PC-3 (cell line): ENCODE results near the gene WRNIP1. TPM values are rescaled to one million over a fixed set of nuclear protein-coding genes. Genes with fewer than 3 reads are reported as not detected.

Source experiments
- ATAC-seq: fragments of 200-7000 bp; cut with Tn5 transposase; 2 replicates; pipeline ENCODE4 v1.9.1; 2020; ENCODE audit warnings: mild to moderate bottlenecking, moderate library complexity
- BruUV-seq: library from RNA; stranded (reverse); fragments of 400-500 nt; replicated peaks from 2 replicates; lab custom pipeline; 2021; lab: Mats Ljungman, UMichigan
- CTCF ChIA-PET: fragments of 300-600 bp; sonication (Branson Sonifier 250); formaldehyde crosslinking; loops from one replicate; lab custom pipeline; 2022; ENCODE audit warnings: antibody characterized with exemption; lab: Charles Lee
- POLR2A ChIA-PET: fragments of 300-600 bp; sonication (Branson Sonifier 250); formaldehyde crosslinking; loops from one replicate; lab custom pipeline; 2022; ENCODE audit warnings: antibody characterized with exemption; ENCODE audit not compliant: unreplicated experiment; lab: Charles Lee
- DNase-seq: peaks from one replicate; pipeline ENCODE4 v3.0.0-alpha.2; 2015
- H2AFZ ChIP-seq: fragments of 300-600 bp; sonication (generic); 2 replicates; pipeline ENCODE4 v1.6.0; 2016; ENCODE audit warnings: antibody characterized with exemption, low read length
- H3F3A ChIP-seq: fragments of 300-600 bp; sonication (generic); one replicate; pipeline ENCODE4 v1.6.0; 2017; ENCODE audit warnings: antibody characterized with exemption, low read length, control low read depth, mild to moderate bottlenecking; ENCODE audit not compliant: unreplicated experiment
- H3K27ac ChIP-seq: fragments of 300-600 bp; sonication (generic); 2 replicates; pipeline ENCODE4 v1.5.1; 2016; ENCODE audit warnings: mild to moderate bottlenecking, low read length
- H3K27me3 ChIP-seq: fragments of 300-600 bp; sonication (generic); 2 replicates; pipeline ENCODE4 v1.6.1; 2016; ENCODE audit warnings: low read length, mixed read lengths
- H3K36me3 ChIP-seq: fragments of 300-600 bp; sonication (generic); 2 replicates; pipeline ENCODE4 v1.6.1; 2016; ENCODE audit warnings: low read depth, mixed run types, low read length, mixed read lengths
- H3K4me1 ChIP-seq: fragments of 300-600 bp; sonication (generic); 2 replicates; pipeline ENCODE4 v1.5.1; 2016; ENCODE audit warnings: low read length; ENCODE audit not compliant: insufficient read depth
- H3K4me2 ChIP-seq: fragments of 300-600 bp; sonication (generic); 2 replicates; pipeline ENCODE4 v1.6.0; 2016; ENCODE audit warnings: low read length
- H3K4me3 ChIP-seq: fragments of 300-600 bp; sonication (generic); 2 replicates; pipeline ENCODE4 v1.5.1; 2016; ENCODE audit warnings: mild to moderate bottlenecking, low read length, mixed read lengths
- H3K79me2 ChIP-seq: fragments of 300-600 bp; sonication (generic); 2 replicates; pipeline ENCODE4 v1.6.1; 2017; ENCODE audit warnings: low read length, mixed read lengths
- H3K9ac ChIP-seq: fragments of 300-600 bp; sonication (generic); 2 replicates; pipeline ENCODE4 v1.6.0; 2016; ENCODE audit warnings: mild to moderate bottlenecking, low read length
- H3K9me2 ChIP-seq: fragments of 300-600 bp; sonication (generic); replicated peaks from 2 replicates; pipeline ENCODE4 v1.6.1; 2016; ENCODE audit warnings: mixed run types, low read length, mixed read lengths
- H3K9me3 ChIP-seq: fragments of 300-600 bp; sonication (generic); 2 replicates; pipeline ENCODE4 v1.6.1; 2016; ENCODE audit warnings: low read length, mixed read lengths
- H4K20me1 ChIP-seq: fragments of 300-600 bp; sonication (generic); 2 replicates; pipeline ENCODE4 v1.6.1; 2016; ENCODE audit warnings: low read length, mixed read lengths
- CTCF ChIP-seq: fragments of 300-600 bp; sonication (generic); conservative IDR thresholded peaks from 2 replicates; pipeline ENCODE4 v1.5.1; 2017; ENCODE audit warnings: antibody characterized with exemption, low read depth, mild to moderate bottlenecking, low read length
- EZH2 ChIP-seq: fragments of 300-600 bp; sonication (generic); IDR thresholded peaks from one replicate; pipeline ENCODE4 v1.6.1; 2017; ENCODE audit warnings: antibody characterized with exemption, mild to moderate bottlenecking, low read length; ENCODE audit not compliant: unreplicated experiment
- EZH2phosphoT487 ChIP-seq: fragments of 300-600 bp; sonication (generic); IDR thresholded peaks from 2 replicates; pipeline ENCODE4 v1.6.1; 2018; ENCODE audit warnings: mild to moderate bottlenecking, antibody characterized with exemption, low read length, borderline replicate concordance
- intact Hi-C: fragments of 100-400 bp; cut with micrococcal nuclease; formaldehyde crosslinking; loops from 2 replicates; pipeline ENCODE4 v1.9.0; 2023
- total RNA-seq: library from RNA; depleted of rRNA; stranded (reverse); fragments of >200 nt; gene quantifications from 2 replicates; pipeline ENCODE4 v1.2.3, GENCODE V29; 2014

Gene WRNIP1
- total RNA-seq, 1 experiment from 2014 or later: 92.2 TPM

GRCh38 chr6:2771079-2771478 lies 5.9 kb downstream of the WRNIP1 start:
- ATAC-seq: no peak
- no TSS peak for BruUV-seq
- CTCF ChIA-PET: no interaction called here

GRCh38 chr6:2772840-2773239 lies 7.6 kb downstream of the WRNIP1 start:
- H3K27ac ChIP-seq: no peak overlapping the region
- H3K4me2 ChIP-seq: no peak overlapping the region
- no peak for DNase-seq
- POLR2A ChIA-PET: no interaction called here
- TF ChIP-seq EZH2 (no peak), EZH2phosphoT487 (no peak), CTCF (no peak)
- peaks cover 44% of the 10 kb centered on the region for H3K36me3 ChIP-seq
- no peaks in the 10 kb centered on the region for H3F3A ChIP-seq
- no peak for ATAC-seq
- H2AFZ ChIP-seq: no peak overlapping the region
- H3K9me3 ChIP-seq: no peaks in the 10 kb centered on the region
- H4K20me1 ChIP-seq: peaks cover 45% of the 10 kb centered on the region
- peaks cover 100% of the 10 kb centered on the region for H3K79me2 ChIP-seq
- H3K4me1 ChIP-seq: peaks cover 14% of the 10 kb centered on the region
- CTCF ChIA-PET: no interaction called here
- intact Hi-C loops: no loop called here
- H3K27me3 ChIP-seq: no peaks in the 10 kb centered on the region
- no peak overlapping the region for H3K9ac ChIP-seq
- BruUV-seq: no TSS peak
- H3K4me3 ChIP-seq: no peak overlapping the region
- H3K9me2 ChIP-seq: no peaks in the 10 kb centered on the region

More at GRCh38 chr6:2771079-2771478, 5.9 kb downstream of the WRNIP1 start:
- H3K27ac ChIP-seq: no peak overlapping the region
- peaks cover 19% of the 10 kb centered on the region for H3K4me1 ChIP-seq
- POLR2A ChIA-PET: no interaction called here
- peaks cover 100% of the 10 kb centered on the region for H3K79me2 ChIP-seq
- DNase-seq: no peak
- no peak overlapping the region for H3K4me2 ChIP-seq
- H3K36me3 ChIP-seq: peaks cover 43% of the 10 kb centered on the region
- no peaks in the 10 kb centered on the region for H3K27me3 ChIP-seq
- H2AFZ ChIP-seq: no peak overlapping the region
- H4K20me1 ChIP-seq: peaks cover 55% of the 10 kb centered on the region
- H3K9me2 ChIP-seq: no peaks in the 10 kb centered on the region
- TF ChIP-seq EZH2 (no peak), CTCF (no peak), EZH2phosphoT487 (no peak)
- no peaks in the 10 kb centered on the region for H3K9me3 ChIP-seq
- H3F3A ChIP-seq: no peaks in the 10 kb centered on the region
- no peak overlapping the region for H3K4me3 ChIP-seq
- no peak overlapping the region for H3K9ac ChIP-seq
- intact Hi-C loops: no loop called here

- POLR2A ChIA-PET: no interaction called here
- ATAC-seq: no peak
- peaks cover 44% of the 10 kb centered on the region for H3K36me3 ChIP-seq
Measured at GRCh38 chr6:2773449-2773848, 8.3 kb downstream of the WRNIP1 start.

More at GRCh38 chr6:2773449-2773848, 8.3 kb downstream of the WRNIP1 start:
- Histone ChIP-seq H3K9ac (no peak overlapping the region), H3K9me2 (no peaks in the 10 kb centered on the region), H3F3A (no peaks in the 10 kb centered on the region), H3K4me1 (peaks cover 7% of the 10 kb centered on the region), H3K9me3 (no peaks in the 10 kb centered on the region), H3K4me3 (no peak overlapping the region), H3K27me3 (no peaks in the 10 kb centered on the region), H2AFZ (no peak overlapping the region), H4K20me1 (peaks cover 39% of the 10 kb centered on the region), H3K79me2 (peaks cover 100% of the 10 kb centered on the region), H3K4me2 (no peak overlapping the region), H3K27ac (no peak overlapping the region)
- DNase-seq: no peak
- intact Hi-C loops: no loop called here
- CTCF ChIA-PET: no interaction called here
- TF ChIP-seq CTCF (no peak), EZH2phosphoT487 (no peak), EZH2 (no peak)
- BruUV-seq: no TSS peak
